SH-SY5Y (cell line): ENCODE results near the gene KRTAP22-2.

ENCODE experiments used
- GATA2 ChIP-seq: IDR thresholded peaks from 2 replicates; pipeline ENCODE4 v1.6.1; 2011; ENCODE audit warnings: mild to moderate bottlenecking, low read depth, low read length
- GATA3 ChIP-seq: IDR thresholded peaks from 2 replicates; pipeline ENCODE4 v1.6.1; 2011; ENCODE audit warnings: low read depth, mild to moderate bottlenecking, low read length, moderate library complexity

DNA sequence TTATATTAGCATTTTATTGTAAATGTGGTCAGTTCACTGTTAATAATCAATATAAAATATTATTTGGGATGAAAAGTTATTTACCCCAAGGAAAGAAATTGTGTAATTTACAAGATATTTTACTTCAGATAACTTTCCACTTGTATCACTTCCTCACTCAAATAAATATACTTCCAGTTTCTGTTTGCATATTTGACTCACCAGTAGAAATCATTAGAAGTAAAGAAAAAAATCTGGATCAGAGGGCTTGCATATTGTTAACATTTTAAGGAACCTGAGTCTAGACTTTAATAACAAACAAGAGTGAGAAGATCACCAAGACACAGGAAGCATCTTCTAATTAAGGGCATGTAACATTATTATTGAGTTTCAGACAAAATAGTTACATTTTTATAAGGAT, 29.9 kb upstream of the KRTAP22-2 start:
- TF ChIP-seq GATA2 (no peak), GATA3 (no peak)
